K562 (cell line): ENCODE results near the gene HOXA9. TPM values are rescaled to one million over a fixed set of nuclear protein-coding genes. Genes with fewer than 3 reads are reported as not detected.

Source experiments
- ATAC-seq: fragments of 200-7000 bp; cut with Tn5 transposase; 3 replicates; pipeline ENCODE4 v1.9.1; 2020; ENCODE audit warnings: moderate library complexity
- BruUV-seq: library from RNA; stranded (reverse); fragments of 400-500 nt; replicated peaks from 2 replicates; lab custom pipeline; 2021; lab: Mats Ljungman, UMichigan
- CTCF ChIA-PET: fragments of 300-600 bp; formaldehyde crosslinking; extraction: SDS; loops from one replicate; lab custom pipeline; 2021; ENCODE audit warnings: low intra/inter-chr PET ratio; lab: Yijun Ruan, JAX
- POLR2A ChIA-PET: fragments of 300-600, 350-650 bp; sonication (Branson Sonifier 250); formaldehyde crosslinking; extraction: SDS; loops from one replicate; lab custom pipeline; 2021; ENCODE audit warnings: antibody characterized with exemption, inconsistent platforms; lab: Yijun Ruan, JAX
- DNase-seq, 4 experiments: peaks; one replicate each; pipeline versions ENCODE4 v3.0.0 to v3.0.0-alpha.2; 2011 to 2018; ENCODE audit warnings: low spot score in 3 of 4, mixed read lengths in 3 of 4; ENCODE audit errors: extremely low read depth in 1 of 4
- FAIRE-seq: peaks from 2 replicates; lab custom pipeline; 2011; peaks lifted over from hg19 to GRCh38; lab: Jason Lieb, UNC
- H2AFZ ChIP-seq: 2 replicates; pipeline ENCODE4 v1.6.0; 2011; ENCODE audit warnings: low read depth, low read length, control low read depth, inconsistent platforms
- H3K27ac ChIP-seq: fragments of 200-600 bp; 3 replicates; pipeline ENCODE4 v1.8.0; 2011; ENCODE audit warnings: low read depth, mild to moderate bottlenecking, control low read depth, inconsistent platforms, low read length, moderate library complexity, mixed read lengths; ENCODE audit errors: extremely low read depth
- H3K27me3 ChIP-seq, 2 experiments: fragments of 300-600 bp in 1 of 2; 2 replicates in 1 of 2; 3 replicates in 1 of 2; pipeline versions ENCODE4 v1.6.0 to v1.8.0; 2011; ENCODE audit warnings: inconsistent platforms in 2 of 2, low read length in 2 of 2, mild to moderate bottlenecking in 1 of 2, mixed read lengths in 1 of 2, moderate library complexity in 1 of 2; ENCODE audit not compliant: control insufficient read depth in 2 of 2, insufficient read depth in 2 of 2
- H3K36me3 ChIP-seq: fragments of 300-600 bp; 3 replicates; pipeline ENCODE4 v1.8.0; 2011; ENCODE audit warnings: mild to moderate bottlenecking, low read length, inconsistent platforms; ENCODE audit not compliant: control insufficient read depth, insufficient read depth
- H3K4me1 ChIP-seq, 2 experiments: fragments of 200-600 bp in 1 of 2; replicated peaks in 1 of 2; 2 replicates in 1 of 2; 3 replicates in 1 of 2; pipeline versions ENCODE4 v1.5.1 to v1.8.0; 2011; ENCODE audit warnings: inconsistent platforms in 2 of 2, low read length in 2 of 2, mild to moderate bottlenecking in 1 of 2, mixed read lengths in 1 of 2, moderate library complexity in 1 of 2; ENCODE audit not compliant: control insufficient read depth in 2 of 2, insufficient read depth in 2 of 2
- H3K4me2 ChIP-seq: 2 replicates; pipeline ENCODE4 v1.6.1; 2011; ENCODE audit warnings: low read length, control low read depth, inconsistent platforms, mixed read lengths; ENCODE audit not compliant: insufficient read depth
- H3K4me3 ChIP-seq: fragments of 200-600 bp; sonication (generic), shearing (Covaris generic); 2 replicates; pipeline ENCODE4 v1.5.1; 2016; ENCODE audit warnings: control low read depth, inconsistent platforms
- H3K79me2 ChIP-seq: fragments of 200-600 bp; 3 replicates; pipeline ENCODE4 v1.8.0; 2011; ENCODE audit warnings: low read length, inconsistent platforms; ENCODE audit not compliant: control insufficient read depth, insufficient read depth
- H3K9ac ChIP-seq, 2 experiments: 2 replicates each; pipeline versions ENCODE4 v1.6.0 to v1.6.1; 2011; ENCODE audit warnings: low read depth in 2 of 2, low read length in 2 of 2, control low read depth in 1 of 2, inconsistent platforms in 1 of 2, mild to moderate bottlenecking in 1 of 2, mixed read lengths in 1 of 2; ENCODE audit not compliant: insufficient read depth in 1 of 2
- H3K9me1 ChIP-seq: one replicate; pipeline ENCODE4 v1.6.0; 2011; ENCODE audit warnings: inconsistent platforms, mild to moderate bottlenecking, low read length, moderate library complexity; ENCODE audit not compliant: control insufficient read depth, insufficient read depth
- H3K9me3 ChIP-seq: replicated peaks from 2 replicates; pipeline ENCODE4 v1.5.1; 2011; ENCODE audit warnings: low read depth, low read length, inconsistent platforms; ENCODE audit not compliant: control insufficient read depth, insufficient read depth
- H4K20me1 ChIP-seq: replicated peaks from 2 replicates; pipeline ENCODE4 v1.6.1; 2011; ENCODE audit warnings: low read length, inconsistent platforms, mixed read lengths; ENCODE audit not compliant: control insufficient read depth, insufficient read depth
- DMBX1 ChIP-seq: fragments of 250-450 bp; sonication (Bioruptor Pico); IDR thresholded peaks from 2 replicates; pipeline ENCODE4 v1.8.0; 2022; ENCODE audit warnings: inconsistent platforms, mild to moderate bottlenecking, moderate library complexity, borderline replicate concordance
- HBP1 ChIP-seq: fragments of 450-650 bp; formaldehyde crosslinking; IDR thresholded peaks from 2 replicates; pipeline ENCODE4 v1.4.0; 2022; ENCODE audit warnings: missing genetic modification characterization
- NR2F6 ChIP-seq: fragments of 450-650 bp; formaldehyde crosslinking; IDR thresholded peaks from 2 replicates; pipeline ENCODE4 v1.4.0; 2020; ENCODE audit warnings: mild to moderate bottlenecking
- PCBP2 ChIP-seq: fragments of 200-400 bp; formaldehyde crosslinking; IDR thresholded peaks from 2 replicates; pipeline ENCODE4 v1.6.1; 2018; ENCODE audit warnings: low read length, low read depth, mild to moderate bottlenecking, moderate library complexity; ENCODE audit not compliant: poor library complexity, severe bottlenecking
- SP2 ChIP-seq: IDR thresholded peaks from 2 replicates; pipeline ENCODE4 v1.6.1; 2011; ENCODE audit warnings: mild to moderate bottlenecking, low read depth, low read length, moderate library complexity; ENCODE audit not compliant: poor library complexity, severe bottlenecking; ENCODE audit errors: extremely low read depth
- TAF15 ChIP-seq: fragments of 200-400 bp; formaldehyde crosslinking; IDR thresholded peaks from 2 replicates; pipeline ENCODE4 v1.6.1; 2017; ENCODE audit warnings: mild to moderate bottlenecking, low read depth, low read length, moderate library complexity
- THRA ChIP-seq: fragments of 450-650 bp; IDR thresholded peaks from 2 replicates; pipeline ENCODE4 v1.6.1; 2017; ENCODE audit warnings: mild to moderate bottlenecking, moderate library complexity
- ZNF212 ChIP-seq: fragments of 450-650 bp; formaldehyde crosslinking; IDR thresholded peaks from 2 replicates; pipeline ENCODE4 v1.4.0; 2020; ENCODE audit warnings: mild to moderate bottlenecking
- ZNF583 ChIP-seq: fragments of 250-450 bp; sonication (Bioruptor Pico); IDR thresholded peaks from 2 replicates; pipeline ENCODE4 v1.4.0; 2020
- WGBS: fragments of 100-300 bp; shearing (Covaris generic); methylation state at CpG from one replicate; pipeline ENCODE4 v1.1.6; 2016; ENCODE audit warnings: low coverage, mixed read lengths; ENCODE audit not compliant: insufficient coverage; ENCODE audit errors: missing lambda C conversion rate; 5-methylcytosine and 5-hydroxymethylcytosine counted together
- in situ Hi-C: fragments of 300-500 bp; cut with MboI; formaldehyde crosslinking; loops from 4 replicates; pipeline ENCODE4 v1.15.0; 2018; ENCODE audit warnings: inconsistent platforms, mixed read lengths
- intact Hi-C: fragments of 100-400 bp; cut with micrococcal nuclease; formaldehyde crosslinking; loops from 2 replicates; pipeline ENCODE4 v1.14.2; 2022
- polyA plus RNA-seq, 8 experiments: library from polyadenylated mRNA; depleted of rRNA in 4 of 8; stranded (reverse) in 5 of 8; unstranded in 3 of 8; fragments of >200 nt; fragmentation: Nextera tagmentation in 2 of 8; fragmentation: Illumina TruSeq in 1 of 8; extraction: Ambion mirVana in 2 of 8; extraction: Trizol in 1 of 8; gene quantifications; 2 replicates each; pipeline versions ENCODE4 v1.2.1 to v1.2.3, GENCODE V29; 2011 to 2014; ENCODE audit warnings: inconsistent platforms in 1 of 8, missing spikeins in 1 of 8
- total RNA-seq, 7 experiments: library from RNA; depleted of rRNA in 6 of 7; stranded (reverse); fragments of >200 nt in 6 of 7; fragmentation: Illumina TruSeq in 2 of 7; extraction: Trizol in 2 of 7; gene quantifications; 2 replicates each; pipeline versions ENCODE4 v1.2.1 to v1.2.3, GENCODE V29; 2011 to 2021; ENCODE audit warnings: low replicate concordance in 1 of 7

Gene HOXA9
- total and polyA plus RNA-seq, 9 of the 15 experiments (the other 6 are each of a cell fraction or from before 2014, with no cell fraction given), result not detected

GRCh38 chr7:27119412-27119911 lies 45.9 kb downstream of the HOXA9 start:
- no TSS peak for BruUV-seq
- POLR2A ChIA-PET, result interaction anchor here (0.7 kb wide), 1 partner anchor 730 kb away, joined by 3 read pairs; no protein-coding TSS in a partner anchor
- no peak overlapping the region for H3K4me3 ChIP-seq

More at GRCh38 chr7:27119412-27119911, 45.9 kb downstream of the HOXA9 start:
- no peaks in the 10 kb centered on the region for H3K9me3 ChIP-seq
- H4K20me1 ChIP-seq, result no peaks in the 10 kb centered on the region; the same call in 1 of the 2 replicates
- TF ChIP-seq HBP1 (CRISPR knock-in tag) (no peak), TAF15 (no peak), ZNF583 (CRISPR knock-in tag) (no peak), ZNF212 (no peak), PCBP2 (no peak), NR2F6 (CRISPR knock-in tag) (no peak), SP2 (no peak), DMBX1 (CRISPR knock-in tag) (no peak), THRA (no peak)
- H3K79me2 ChIP-seq, result no peaks in the 10 kb centered on the region
- H3K27me3 ChIP-seq, result peaks cover 44 to 75% of the 10 kb centered on the region in 2 experiments
- no peak overlapping the region for H3K27ac ChIP-seq
- 0% methylated on average over 1 of the region's 1 CpG for WGBS
- H3K4me2 ChIP-seq, result no peak overlapping the region
- H3K4me1 ChIP-seq, result peaks cover 0 to 5% of the 10 kb centered on the region in 2 experiments; a peak in 1 of 5 replicates
- in situ Hi-C loops, result no loop called here
- intact Hi-C loops, result no loop called here
- H2AFZ ChIP-seq, result no peak overlapping the region
- H3K36me3 ChIP-seq, result no peaks in the 10 kb centered on the region
- DNase-seq (no peak), ATAC-seq (no peak), FAIRE-seq (no peak)
- no peak overlapping the region for H3K9ac ChIP-seq
- CTCF ChIA-PET, result no interaction called here
- H3K9me1 ChIP-seq, result no peaks in the 10 kb centered on the region
